Measurements from ENCODE around the gene ABCC4.

ABCC4 gene

DNA sequence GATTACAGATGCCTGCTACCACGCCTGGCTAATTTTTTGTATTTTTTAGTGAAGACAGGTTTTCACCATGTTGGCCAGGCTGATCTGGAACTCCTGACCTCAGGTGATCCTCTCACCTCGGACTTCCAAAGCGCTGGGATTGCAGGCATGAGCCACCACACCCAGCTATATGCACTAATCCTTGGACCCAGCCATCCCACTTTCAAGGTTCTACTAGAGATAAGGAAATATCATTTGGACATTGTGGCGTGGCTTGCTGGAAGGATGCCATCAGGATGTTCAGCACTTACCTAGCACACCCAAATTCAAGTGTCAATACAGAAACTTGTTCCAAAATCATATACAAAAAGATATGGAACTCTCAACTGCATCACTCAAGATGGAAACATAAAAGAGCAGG lies 136.4 kb downstream of the ABCC4 start:
- no peak overlapping the region for H3K4me2 ChIP-seq (ENCODE audit: low read length)
- no peak overlapping the region for H3K9ac ChIP-seq (ENCODE audit: low read depth, low read length)
- no peaks in the 10 kb centered on the region for H3K27me3 ChIP-seq (ENCODE audit: control insufficient read depth, insufficient read depth, low read length)
- peaks cover 21% of the 10 kb centered on the region for H3K36me3 ChIP-seq (ENCODE audit: insufficient read depth, low read length)
- no peaks in the 10 kb centered on the region for H3K9me3 ChIP-seq (replicated peaks; ENCODE audit: low read length)
- H3K4me3 ChIP-seq (ENCODE audit: low read length): no peak overlapping the region
- H3K4me1 ChIP-seq (ENCODE audit: control insufficient read depth, insufficient read depth, low read length): no peaks in the 10 kb centered on the region

DNA sequence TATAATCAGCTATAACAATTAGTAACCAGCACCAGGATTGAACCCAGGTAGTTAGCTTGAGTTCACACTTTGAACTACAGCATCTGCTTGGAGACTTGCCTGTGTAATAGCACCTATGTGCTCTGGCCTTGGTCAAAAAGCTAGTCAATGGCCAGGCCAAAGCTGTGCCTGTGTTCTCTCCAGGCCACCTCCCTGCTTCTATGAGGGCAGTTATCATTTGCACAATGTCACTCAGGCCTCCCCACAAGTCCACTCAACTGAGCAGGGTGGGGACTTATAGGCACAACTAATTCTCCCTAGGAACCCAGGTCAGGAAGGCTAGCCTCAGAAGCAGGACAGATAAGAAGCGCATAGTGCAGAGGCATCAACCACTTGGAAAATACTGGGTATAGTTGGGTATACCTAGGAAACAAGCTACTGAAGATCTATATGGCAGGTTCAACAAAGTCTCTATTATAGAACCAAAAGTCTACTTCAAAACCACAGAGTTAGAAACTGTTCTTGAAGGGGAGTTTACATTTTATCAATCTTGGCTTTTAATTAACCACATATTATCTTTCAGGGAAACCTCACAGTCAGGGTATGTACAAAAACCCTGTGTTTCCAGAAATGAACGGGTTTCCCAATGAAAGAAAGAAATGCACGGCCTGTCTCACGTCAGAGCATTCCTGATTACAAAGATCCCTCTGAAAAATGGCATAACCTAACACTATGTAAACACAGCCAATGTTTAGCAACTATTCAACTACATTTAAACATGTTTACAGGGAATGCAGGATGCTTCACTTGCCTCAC lies 140.9 kb downstream of the ABCC4 start:
- Histone ChIP-seq H3K4me2 (ENCODE audit: low read length) (no peak overlapping the region), H3K4me1 (ENCODE audit: control insufficient read depth, insufficient read depth, low read length) (peaks cover 1% of the 10 kb centered on the region), H3K9ac (ENCODE audit: low read depth, low read length) (no peak overlapping the region), H3K36me3 (ENCODE audit: insufficient read depth, low read length) (peaks cover 11% of the 10 kb centered on the region), H3K4me3 (ENCODE audit: low read length) (no peak overlapping the region), H3K9me3 (replicated peaks; ENCODE audit: low read length) (no peaks in the 10 kb centered on the region), H3K27me3 (ENCODE audit: control insufficient read depth, insufficient read depth, low read length) (no peaks in the 10 kb centered on the region)

DNA sequence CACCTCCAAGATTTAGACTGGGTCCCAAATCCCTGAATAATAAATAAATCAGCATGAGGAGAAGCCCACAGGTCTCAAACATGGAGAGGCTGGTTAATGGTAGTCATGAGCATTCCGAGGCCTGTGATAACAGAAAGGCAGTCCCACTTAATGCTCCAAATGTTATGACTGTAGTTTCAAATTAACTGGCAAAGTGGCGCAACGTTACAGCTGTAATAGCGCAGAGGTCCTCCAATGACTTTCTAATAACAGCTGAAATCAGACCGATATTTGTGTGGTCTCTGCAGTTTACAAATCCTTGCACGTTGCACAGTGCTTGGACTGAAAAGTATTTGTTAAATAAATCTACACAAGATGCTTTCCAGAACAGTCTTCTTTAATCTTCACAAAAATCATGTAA lies 141.8 kb downstream of the ABCC4 start:
- Histone ChIP-seq H3K27me3 (ENCODE audit: control insufficient read depth, insufficient read depth, low read length) (no peaks in the 10 kb centered on the region), H3K9ac (ENCODE audit: low read depth, low read length) (no peak overlapping the region), H3K9me3 (replicated peaks; ENCODE audit: low read length) (no peaks in the 10 kb centered on the region), H3K4me3 (ENCODE audit: low read length) (no peak overlapping the region), H3K36me3 (ENCODE audit: insufficient read depth, low read length) (peaks cover 10% of the 10 kb centered on the region), H3K4me2 (ENCODE audit: low read length) (no peak overlapping the region), H3K4me1 (ENCODE audit: control insufficient read depth, insufficient read depth, low read length) (peaks cover 10% of the 10 kb centered on the region)

DNA sequence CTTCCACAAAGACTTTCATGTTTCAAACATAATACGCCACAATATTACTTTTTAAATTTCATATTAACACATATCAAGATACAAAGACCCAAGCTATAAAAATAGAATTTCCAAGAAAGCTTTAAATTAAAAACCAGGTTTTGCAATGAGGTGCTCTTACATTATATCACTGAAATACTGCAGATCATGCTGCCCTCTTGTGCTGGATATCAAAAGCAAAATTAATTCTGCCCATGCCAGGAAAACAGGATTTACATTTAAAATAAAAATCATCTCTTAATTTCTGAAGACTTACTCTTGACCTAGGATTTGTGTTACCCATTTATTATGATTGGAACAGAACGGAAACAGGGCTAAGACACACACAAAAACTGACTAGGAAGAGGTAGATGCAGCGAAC lies 145.0 kb downstream of the ABCC4 start:
- no peak overlapping the region for H3K9ac ChIP-seq (ENCODE audit: low read depth, low read length)
- no peaks in the 10 kb centered on the region for H3K27me3 ChIP-seq (ENCODE audit: control insufficient read depth, insufficient read depth, low read length)
- H3K4me1 ChIP-seq (ENCODE audit: control insufficient read depth, insufficient read depth, low read length): peaks cover 23% of the 10 kb centered on the region
- no peak overlapping the region for H3K4me3 ChIP-seq (ENCODE audit: low read length)
- peaks cover 10% of the 10 kb centered on the region for H3K36me3 ChIP-seq (ENCODE audit: insufficient read depth, low read length)
- H3K9me3 ChIP-seq (replicated peaks; ENCODE audit: low read length): no peaks in the 10 kb centered on the region
- no peak overlapping the region for H3K4me2 ChIP-seq (ENCODE audit: low read length)

DNA sequence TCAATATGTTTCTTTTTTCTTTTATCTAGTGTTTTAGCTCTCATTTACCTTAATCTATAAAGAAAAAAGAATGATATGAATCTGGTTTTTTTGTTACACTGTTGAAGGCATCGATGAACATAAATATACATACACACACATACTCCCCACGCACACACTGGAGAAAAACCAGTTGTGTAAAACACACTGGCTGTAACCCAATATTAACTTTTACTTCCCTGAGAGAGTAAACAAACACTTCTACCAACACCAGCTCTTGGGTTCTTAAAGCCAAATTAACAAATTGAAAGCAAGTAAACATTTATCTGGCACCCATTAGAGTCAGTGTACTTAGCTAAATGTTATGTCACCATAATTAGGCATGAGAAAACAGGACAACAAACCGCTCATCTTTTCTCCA lies 145.7 kb downstream of the ABCC4 start:
- H3K4me3 ChIP-seq (ENCODE audit: low read length): no peak overlapping the region
- no peaks in the 10 kb centered on the region for H3K9me3 ChIP-seq (replicated peaks; ENCODE audit: low read length)

DNA sequence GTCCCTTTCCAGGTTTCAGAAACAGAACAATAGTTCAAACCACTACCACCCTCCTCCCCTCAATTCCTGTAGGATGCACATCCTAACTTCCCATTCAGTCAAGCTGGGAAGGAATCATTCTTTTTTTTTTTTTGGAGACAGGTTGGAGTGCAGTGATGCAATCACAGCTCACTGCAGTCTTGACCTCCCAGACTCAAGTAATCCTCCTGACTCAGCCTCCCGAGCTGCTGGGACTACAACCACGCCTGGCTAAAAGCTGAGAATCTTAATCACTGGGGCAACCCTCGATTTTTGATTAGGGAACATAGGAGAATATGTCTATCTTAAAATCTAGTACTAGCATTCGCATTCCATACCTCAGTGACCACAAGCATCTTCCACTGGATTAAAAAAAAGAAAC lies 146.2 kb downstream of the ABCC4 start:
- Histone ChIP-seq H3K9me3 (replicated peaks; ENCODE audit: low read length) (no peaks in the 10 kb centered on the region), H3K4me2 (ENCODE audit: low read length) (no peak overlapping the region), H3K4me3 (ENCODE audit: low read length) (no peak overlapping the region), H3K9ac (ENCODE audit: low read depth, low read length) (no peak overlapping the region), H3K27me3 (ENCODE audit: control insufficient read depth, insufficient read depth, low read length) (no peaks in the 10 kb centered on the region), H3K4me1 (ENCODE audit: control insufficient read depth, insufficient read depth, low read length) (peaks cover 30% of the 10 kb centered on the region), H3K36me3 (ENCODE audit: insufficient read depth, low read length) (peaks cover 7% of the 10 kb centered on the region)

More for the DNA sequence above, 145.7 kb downstream of the ABCC4 start:
- Histone ChIP-seq H3K36me3 (ENCODE audit: insufficient read depth, low read length) (peaks cover 10% of the 10 kb centered on the region), H3K4me2 (ENCODE audit: low read length) (no peak overlapping the region), H3K4me1 (ENCODE audit: control insufficient read depth, insufficient read depth, low read length) (peaks cover 27% of the 10 kb centered on the region), H3K27me3 (ENCODE audit: control insufficient read depth, insufficient read depth, low read length) (no peaks in the 10 kb centered on the region), H3K9ac (ENCODE audit: low read depth, low read length) (no peak overlapping the region)

DNA sequence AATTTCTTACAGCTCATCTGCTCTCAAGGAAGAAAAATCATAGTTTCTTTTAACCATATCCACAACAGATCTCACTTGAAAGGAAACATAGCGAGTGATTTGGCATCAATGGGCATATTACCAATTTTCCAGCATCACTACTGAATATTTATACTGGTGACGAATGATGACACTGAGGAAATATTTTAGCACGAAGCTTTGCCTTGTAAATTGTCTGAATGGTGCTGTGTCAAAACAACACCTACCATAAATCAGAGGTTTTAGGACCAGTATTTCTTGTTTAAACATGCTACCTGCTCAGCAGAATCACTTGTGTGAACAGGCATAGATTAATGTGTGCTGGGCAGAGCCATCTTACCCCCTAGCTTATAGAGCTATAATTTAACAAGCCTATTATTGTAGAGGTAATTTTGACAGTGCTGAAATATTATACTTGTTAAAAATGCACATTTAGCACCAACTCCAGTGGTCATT lies 146.8 kb downstream of the ABCC4 start:
- Histone ChIP-seq H3K9ac (ENCODE audit: low read depth, low read length) (no peak overlapping the region), H3K4me1 (ENCODE audit: control insufficient read depth, insufficient read depth, low read length) (peaks cover 31% of the 10 kb centered on the region), H3K36me3 (ENCODE audit: insufficient read depth, low read length) (peaks cover under 1% of the 10 kb centered on the region), H3K4me3 (ENCODE audit: low read length) (no peak overlapping the region), H3K4me2 (ENCODE audit: low read length) (peak overlapping the region; percentile 32), H3K9me3 (replicated peaks; ENCODE audit: low read length) (no peaks in the 10 kb centered on the region), H3K27me3 (ENCODE audit: control insufficient read depth, insufficient read depth, low read length) (no peaks in the 10 kb centered on the region)

DNA sequence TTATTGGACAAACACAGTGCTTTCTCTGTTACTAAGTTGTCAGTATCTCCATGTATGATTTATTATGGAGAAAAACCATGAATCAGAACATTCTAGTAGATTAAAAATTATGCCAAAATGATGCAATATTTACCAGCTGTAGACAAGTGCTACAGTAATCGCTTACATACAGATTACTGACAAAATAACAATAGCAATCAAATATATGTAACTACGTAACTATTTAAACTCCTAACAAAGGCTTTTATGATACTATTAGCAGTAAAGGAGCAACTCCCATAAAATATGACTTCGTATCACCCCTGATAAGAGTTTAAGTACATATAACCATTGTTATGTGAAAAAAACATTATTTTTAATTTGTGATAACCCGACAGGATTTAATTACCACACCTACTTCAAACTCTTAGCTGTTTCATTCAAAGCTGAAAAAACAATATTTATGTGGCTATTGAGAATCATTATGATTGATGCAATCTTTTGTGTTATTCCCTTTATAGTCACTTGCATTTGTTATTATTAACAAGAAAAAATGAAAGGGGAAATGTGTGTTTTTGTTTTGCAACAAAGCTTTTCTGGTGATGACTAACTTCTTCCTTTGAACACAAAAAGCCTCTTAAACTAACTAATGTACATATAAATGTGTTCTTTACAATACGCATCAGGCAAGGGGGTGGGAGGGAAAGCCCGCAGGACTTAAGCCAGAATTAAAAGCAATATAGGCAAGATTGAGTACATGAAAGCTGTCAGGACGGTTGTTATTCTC lies 147.4 kb downstream of the ABCC4 start:
- H3K27me3 ChIP-seq (ENCODE audit: control insufficient read depth, insufficient read depth, low read length): no peaks in the 10 kb centered on the region
- peak overlapping the region; percentile 32 for H3K4me2 ChIP-seq (ENCODE audit: low read length)
- no peak overlapping the region for H3K4me3 ChIP-seq (ENCODE audit: low read length)
- H3K9me3 ChIP-seq (replicated peaks; ENCODE audit: low read length): no peaks in the 10 kb centered on the region
- no peaks in the 10 kb centered on the region for H3K36me3 ChIP-seq (ENCODE audit: insufficient read depth, low read length)
- H3K4me1 ChIP-seq (ENCODE audit: control insufficient read depth, insufficient read depth, low read length): peaks cover 31% of the 10 kb centered on the region
- no peak overlapping the region for H3K9ac ChIP-seq (ENCODE audit: low read depth, low read length)

DNA sequence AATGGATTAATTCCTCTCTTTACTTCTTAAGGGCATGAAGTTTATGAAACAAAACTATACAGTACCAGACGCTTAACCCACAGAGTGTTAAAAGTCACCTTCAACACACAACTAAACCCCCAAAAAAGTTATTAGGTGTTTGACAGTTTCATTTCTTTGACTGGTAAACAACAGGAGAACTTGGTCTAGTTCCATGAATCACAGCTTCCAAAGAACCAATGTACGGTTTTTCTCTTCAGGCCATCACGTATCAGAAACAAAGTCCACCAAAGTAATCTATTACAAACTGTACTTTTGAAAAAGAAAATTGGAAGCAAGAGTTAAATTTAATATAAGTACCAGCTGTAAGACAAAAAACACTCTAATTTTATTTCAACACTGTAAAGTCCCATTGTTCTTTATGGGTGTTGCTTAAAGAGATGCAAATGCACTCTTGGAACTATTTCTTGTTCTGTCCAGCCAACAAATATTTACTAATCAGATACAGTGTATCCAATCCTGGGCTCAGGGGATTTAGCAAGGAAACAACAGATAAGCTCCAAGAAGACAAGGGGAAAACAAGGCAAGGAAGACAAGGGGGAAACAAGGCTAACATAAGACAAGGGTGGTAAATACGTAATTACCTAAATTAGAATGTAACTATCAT lies 149.2 kb downstream of the ABCC4 start:
- H3K9me3 ChIP-seq (replicated peaks; ENCODE audit: low read length): no peaks in the 10 kb centered on the region
- no peaks in the 10 kb centered on the region for H3K36me3 ChIP-seq (ENCODE audit: insufficient read depth, low read length)
- no peaks in the 10 kb centered on the region for H3K27me3 ChIP-seq (ENCODE audit: control insufficient read depth, insufficient read depth, low read length)
- H3K4me3 ChIP-seq (ENCODE audit: low read length): no peak overlapping the region
- H3K9ac ChIP-seq (ENCODE audit: low read depth, low read length): no peak overlapping the region
- no peak overlapping the region for H3K4me2 ChIP-seq (ENCODE audit: low read length)
- peaks cover 31% of the 10 kb centered on the region for H3K4me1 ChIP-seq (ENCODE audit: control insufficient read depth, insufficient read depth, low read length)

DNA sequence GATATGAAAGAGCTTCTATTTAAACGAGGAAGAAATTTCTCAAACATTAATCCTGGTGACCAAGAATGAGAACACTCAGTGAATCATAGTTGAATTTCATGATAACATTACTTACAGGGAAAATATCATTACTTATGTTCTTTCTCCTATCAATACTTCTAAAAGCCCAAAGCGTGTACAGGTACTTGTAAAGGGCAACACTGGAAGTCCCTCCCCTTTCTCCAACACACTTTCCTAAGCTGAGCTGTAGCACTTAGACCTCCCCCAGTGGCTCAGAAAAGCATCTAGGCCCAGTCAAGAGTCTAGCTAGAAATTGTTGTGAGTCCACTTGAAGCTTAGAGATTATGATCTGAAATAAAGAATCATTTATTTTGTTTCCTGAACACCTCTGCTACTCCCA lies 150.7 kb downstream of the ABCC4 start:
- Histone ChIP-seq H3K27me3 (ENCODE audit: control insufficient read depth, insufficient read depth, low read length) (no peaks in the 10 kb centered on the region), H3K36me3 (ENCODE audit: insufficient read depth, low read length) (no peaks in the 10 kb centered on the region), H3K9me3 (replicated peaks; ENCODE audit: low read length) (no peaks in the 10 kb centered on the region), H3K4me3 (ENCODE audit: low read length) (no peak overlapping the region), H3K4me2 (ENCODE audit: low read length) (no peak overlapping the region), H3K4me1 (ENCODE audit: control insufficient read depth, insufficient read depth, low read length) (peaks cover 31% of the 10 kb centered on the region), H3K9ac (ENCODE audit: low read depth, low read length) (no peak overlapping the region)

DNA sequence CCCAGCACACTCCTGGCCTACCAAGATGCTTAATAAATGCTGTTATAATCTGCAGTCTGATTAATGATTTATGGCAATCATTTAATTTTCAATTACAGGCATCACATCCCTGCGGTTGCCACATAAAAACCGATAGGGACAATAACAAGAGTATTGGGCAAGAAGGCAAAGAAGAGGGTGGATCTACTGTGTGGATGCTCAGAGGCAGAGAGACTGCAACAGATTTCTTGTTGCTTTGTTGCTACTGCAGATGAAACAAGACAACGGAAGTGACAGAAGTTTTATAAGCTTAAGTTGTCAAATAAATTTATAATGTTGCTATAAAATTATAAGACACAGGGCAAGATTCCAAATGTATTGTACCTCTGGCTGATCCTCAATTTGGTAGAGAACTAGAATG lies 154.8 kb downstream of the ABCC4 start:
- Histone ChIP-seq H3K4me2 (ENCODE audit: low read length) (no peak overlapping the region), H3K27me3 (ENCODE audit: control insufficient read depth, insufficient read depth, low read length) (no peaks in the 10 kb centered on the region), H3K36me3 (ENCODE audit: insufficient read depth, low read length) (no peaks in the 10 kb centered on the region), H3K9me3 (replicated peaks; ENCODE audit: low read length) (no peaks in the 10 kb centered on the region), H3K4me1 (ENCODE audit: control insufficient read depth, insufficient read depth, low read length) (peaks cover 8% of the 10 kb centered on the region), H3K4me3 (ENCODE audit: low read length) (no peak overlapping the region), H3K9ac (ENCODE audit: low read depth, low read length) (no peak overlapping the region)

Data from skeletal muscle satellite cell (primary cell).